Stimulated activated naive B cell treated with anti-CD40 and anti-IgM and Interleukin-4, amounts not matched to agents 10 μg/mL and 1 μg/mL and 100 μg/mL, for 72 hours (primary cell): ENCODE results near the gene RBM22.

ENCODE experiments used
- ATAC-seq, 2 donors: fragments of 150-1000 bp; cut with Tn5 transposase; replicated peaks; 2 replicates each; pipeline ENCODE4 v1.10.0; 2021; ENCODE audit warnings: moderate library complexity in 1 of 2
- DNase-seq: peaks from one replicate; pipeline ENCODE4 v3.0.0; 2021
- H3K27ac Mint-ChIP-seq: one replicate; pipeline ENCODE4 v1.8.0; 2022; ENCODE audit warnings: mild to moderate bottlenecking, mixed read lengths
- H3K27me3 Mint-ChIP-seq, 2 donors: one replicate each; pipeline ENCODE4 v1.8.0; 2022; ENCODE audit warnings: mixed read lengths in 2 of 2
- H3K36me3 Mint-ChIP-seq, 2 donors: one replicate each; pipeline ENCODE4 v1.8.0; 2022; ENCODE audit warnings: mixed read lengths in 2 of 2, mild to moderate bottlenecking in 1 of 2
- H3K4me1 Mint-ChIP-seq, 2 donors: one replicate each; pipeline ENCODE4 v1.8.0; 2022; ENCODE audit warnings: mixed read lengths in 2 of 2, mild to moderate bottlenecking in 1 of 2
- H3K4me3 Mint-ChIP-seq, 2 donors: one replicate each; pipeline ENCODE4 v1.8.0; 2022; ENCODE audit warnings: mild to moderate bottlenecking in 2 of 2, mixed read lengths in 2 of 2, moderate library complexity in 1 of 2
- H3K9me3 Mint-ChIP-seq, 2 donors: one replicate each; pipeline ENCODE4 v1.8.0; 2022; ENCODE audit warnings: mixed read lengths in 2 of 2, mild to moderate bottlenecking in 1 of 2

Gene RBM22

DNA sequence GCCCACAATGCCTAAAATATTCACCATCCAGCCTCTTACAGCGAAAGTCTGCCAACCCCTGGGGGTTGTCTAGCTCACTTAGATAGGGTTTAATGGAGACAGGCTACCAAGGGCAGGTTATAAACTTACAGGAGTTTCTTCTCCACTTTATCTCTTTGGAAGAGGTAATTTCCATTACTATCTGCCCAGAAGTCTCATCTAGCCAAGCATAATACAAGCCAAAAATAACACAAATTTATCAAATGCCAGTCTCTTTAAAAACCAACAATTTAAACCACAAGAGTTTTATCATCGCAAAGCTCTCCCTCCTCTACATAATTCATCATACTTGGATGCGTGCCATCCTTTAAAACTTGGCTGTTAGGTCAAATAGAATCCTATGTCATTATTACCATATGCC is 6.2 kb downstream of the RBM22 start:
- no peak overlapping the region for H3K27ac Mint-ChIP-seq
- no peaks in the 10 kb centered on the region for H3K4me1 Mint-ChIP-seq
- H3K36me3 Mint-ChIP-seq: peaks cover 37 to 46% of the 10 kb centered on the region in 2 donors
- H3K27me3 Mint-ChIP-seq: no peaks in the 10 kb centered on the region
- ATAC-seq: no peak
- H3K4me3 Mint-ChIP-seq: no peak overlapping the region
- no peak for DNase-seq
- no peaks in the 10 kb centered on the region for H3K9me3 Mint-ChIP-seq

DNA sequence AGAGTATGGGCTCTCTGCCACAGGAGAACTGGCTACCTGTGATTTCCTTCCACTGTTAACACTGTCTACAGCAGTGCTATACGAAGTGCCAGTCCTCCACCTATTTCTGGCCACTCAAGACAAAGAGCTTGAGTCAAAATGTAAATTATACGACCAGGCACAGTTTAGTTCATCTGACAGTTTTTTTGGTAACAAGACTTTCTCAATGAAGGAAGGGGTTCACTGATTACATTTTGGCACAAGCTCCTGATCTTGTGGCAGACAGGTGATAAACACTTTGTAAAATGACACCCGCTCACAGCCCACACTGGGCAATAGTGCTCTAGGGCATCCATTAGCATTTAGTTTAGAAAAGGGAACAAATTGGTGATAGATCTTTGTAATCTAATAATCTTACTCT is 8.6 kb downstream of the RBM22 start:
- H3K9me3 Mint-ChIP-seq: no peaks in the 10 kb centered on the region
- H3K36me3 Mint-ChIP-seq: peaks cover 35 to 51% of the 10 kb centered on the region in 2 donors
- H3K4me1 Mint-ChIP-seq: peaks cover 0 to 7% of the 10 kb centered on the region in 2 donors
- no peak for ATAC-seq
- H3K4me3 Mint-ChIP-seq: no peak overlapping the region
- DNase-seq: no peak
- H3K27ac Mint-ChIP-seq: peak overlapping the region; percentile 39
- no peaks in the 10 kb centered on the region for H3K27me3 Mint-ChIP-seq

DNA sequence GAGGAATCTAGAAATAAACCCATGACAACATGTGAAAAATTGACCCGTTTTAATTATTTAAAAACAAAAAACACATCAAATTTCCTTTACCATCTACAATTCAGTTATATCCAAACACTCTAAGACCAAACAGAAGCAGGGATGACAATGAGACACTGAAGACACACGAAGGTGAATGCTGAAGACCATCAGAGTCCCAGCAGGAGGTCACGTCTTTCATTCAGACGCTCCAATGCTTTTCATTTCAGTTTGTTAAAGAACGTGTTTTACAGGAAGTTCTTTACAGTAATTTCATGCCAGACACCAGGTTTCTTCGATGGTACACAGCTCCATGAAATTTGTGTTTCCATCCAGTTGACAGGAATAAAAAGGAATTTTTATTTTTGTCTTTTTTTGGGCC is 10.1 kb downstream of the RBM22 start:
- H3K4me3 Mint-ChIP-seq: no peak overlapping the region
- H3K27me3 Mint-ChIP-seq: no peaks in the 10 kb centered on the region
- H3K36me3 Mint-ChIP-seq: peaks cover 33 to 47% of the 10 kb centered on the region in 2 donors
- ATAC-seq (no peak), DNase-seq (no peak)
- no peak overlapping the region for H3K27ac Mint-ChIP-seq
- peaks cover 0 to 7% of the 10 kb centered on the region in 2 donors for H3K4me1 Mint-ChIP-seq
- H3K9me3 Mint-ChIP-seq: no peaks in the 10 kb centered on the region

DNA sequence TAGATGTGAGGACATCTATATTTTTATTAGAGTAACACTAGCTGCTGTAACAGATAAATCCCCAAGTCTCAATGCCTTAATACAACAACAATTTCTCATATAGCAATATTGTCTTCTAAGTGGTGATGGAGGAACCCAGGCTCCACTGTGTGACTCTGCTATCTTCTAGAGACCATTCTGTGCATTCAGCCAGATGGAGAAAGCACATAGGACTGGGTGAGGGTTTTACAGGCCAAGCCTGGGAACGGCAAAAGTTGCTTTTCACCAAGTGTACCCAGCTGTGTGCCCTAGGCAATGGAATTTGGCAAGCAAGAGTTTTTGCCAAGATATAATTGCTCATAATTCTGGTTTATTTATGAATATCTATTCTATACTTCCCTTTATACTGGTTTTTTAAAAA is 11.7 kb downstream of the RBM22 start:
- Mint-ChIP-seq H3K36me3 (peaks cover 36 to 41% of the 10 kb centered on the region in 2 donors), H3K4me3 (no peak overlapping the region), H3K27ac (no peak overlapping the region), H3K9me3 (no peaks in the 10 kb centered on the region), H3K4me1 (peaks cover 0 to 7% of the 10 kb centered on the region in 2 donors), H3K27me3 (no peaks in the 10 kb centered on the region)
- DNase-seq: no peak
- no peak for ATAC-seq

DNA sequence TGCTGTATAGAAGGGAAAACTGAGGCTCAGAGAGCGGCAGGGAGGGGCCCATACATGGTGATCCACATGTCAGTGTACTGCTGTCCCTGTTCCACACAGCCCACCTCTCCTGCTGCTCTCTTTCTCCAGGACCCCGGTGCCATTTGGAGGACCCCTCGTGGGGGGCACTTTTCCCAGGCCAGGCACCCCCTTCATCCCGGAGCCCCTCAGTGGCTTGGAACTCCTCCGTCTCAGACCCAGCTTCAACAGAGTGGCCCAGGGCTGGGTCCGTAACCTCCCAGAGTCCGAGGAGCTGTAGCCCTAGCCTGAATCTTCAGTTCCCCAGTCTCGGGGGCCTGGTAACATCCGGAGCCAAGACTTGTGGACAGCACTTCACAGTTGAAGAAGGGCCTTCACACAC is 24.3 kb downstream of the RBM22 start:
- peaks cover 9 to 13% of the 10 kb centered on the region in 2 donors for H3K27me3 Mint-ChIP-seq
- H3K4me1 Mint-ChIP-seq: peaks cover 4 to 9% of the 10 kb centered on the region in 2 donors
- H3K27ac Mint-ChIP-seq: no peak overlapping the region
- peaks cover 12 to 13% of the 10 kb centered on the region in 2 donors for H3K36me3 Mint-ChIP-seq
- ATAC-seq (no peak), DNase-seq (no peak)
- H3K9me3 Mint-ChIP-seq: no peaks in the 10 kb centered on the region
- H3K4me3 Mint-ChIP-seq: no peak overlapping the region

DNA sequence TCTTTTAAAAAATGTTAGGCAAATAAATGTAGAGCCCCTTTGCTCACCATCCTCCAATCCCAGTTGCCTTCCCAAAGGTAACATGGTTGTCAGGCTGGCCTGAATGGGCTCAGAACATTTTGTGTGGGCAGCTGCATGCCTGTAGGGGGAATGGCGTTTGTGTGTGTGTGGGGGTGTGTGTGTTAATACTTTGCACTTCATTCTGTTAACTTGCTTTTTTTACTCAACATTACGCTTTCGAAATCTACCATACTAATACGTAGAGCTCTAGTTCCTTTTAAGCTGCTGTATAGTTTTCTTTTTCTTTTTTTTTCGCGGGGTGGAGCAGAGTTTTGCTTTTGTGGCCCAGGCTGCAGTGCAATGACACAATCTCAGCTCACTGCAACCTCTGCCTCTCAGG is 25.8 kb downstream of the RBM22 start:
- H3K4me1 Mint-ChIP-seq: peaks cover 4 to 9% of the 10 kb centered on the region in 2 donors
- ATAC-seq (no peak), DNase-seq (no peak)
- H3K4me3 Mint-ChIP-seq: no peak overlapping the region
- H3K27ac Mint-ChIP-seq: no peak overlapping the region
- peaks cover 20 to 27% of the 10 kb centered on the region in 2 donors for H3K27me3 Mint-ChIP-seq
- H3K36me3 Mint-ChIP-seq: peaks cover 5 to 7% of the 10 kb centered on the region in 2 donors
- no peaks in the 10 kb centered on the region for H3K9me3 Mint-ChIP-seq

DNA sequence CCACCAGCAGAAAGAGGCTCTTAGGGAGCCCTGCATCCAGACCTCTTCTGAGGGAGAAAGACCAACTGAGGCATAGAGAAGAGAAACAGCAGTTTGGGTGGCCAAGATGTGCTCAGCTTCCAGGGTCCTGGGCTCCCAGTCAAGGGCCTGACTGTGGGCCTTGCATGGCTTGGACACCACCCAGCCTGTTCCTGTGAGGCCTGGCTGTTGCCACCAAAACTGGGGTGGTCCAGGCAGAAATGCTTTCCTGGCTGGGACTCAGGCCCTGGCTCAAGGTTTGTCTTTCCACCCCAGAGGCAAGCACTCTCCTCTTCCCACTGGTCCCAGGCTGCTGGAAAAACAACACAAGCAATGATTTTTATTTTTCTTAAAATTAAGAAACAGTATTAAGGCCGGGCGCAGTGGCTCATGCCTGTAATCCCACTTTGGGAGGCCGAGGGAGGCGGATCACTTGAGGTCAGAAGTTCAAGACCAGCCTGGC is 26.5 kb downstream of the RBM22 start:
- no peak overlapping the region for H3K27ac Mint-ChIP-seq
- H3K9me3 Mint-ChIP-seq: no peaks in the 10 kb centered on the region

DNA sequence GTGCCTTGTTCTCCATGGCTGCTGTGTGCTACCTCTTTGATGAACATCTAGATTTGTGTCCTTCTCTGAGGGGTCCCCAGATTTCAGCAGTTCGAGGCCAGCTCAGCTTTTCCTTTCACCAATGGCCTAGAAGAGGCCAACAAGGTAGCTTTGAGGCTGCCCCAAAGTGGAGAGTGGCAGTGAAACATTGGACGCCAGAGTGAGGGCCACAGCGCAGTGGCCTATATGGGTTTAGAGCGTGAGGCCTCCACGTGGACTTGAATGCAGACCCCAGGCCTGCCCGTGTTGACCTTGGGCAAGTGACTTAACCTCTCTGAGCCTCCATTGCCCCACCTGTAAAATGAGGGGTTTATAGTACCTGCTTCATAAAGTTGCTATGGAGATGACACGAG is 28.0 kb downstream of the RBM22 start:
- peaks cover 4 to 6% of the 10 kb centered on the region in 2 donors for H3K36me3 Mint-ChIP-seq
- peak overlapping the region in 1 of 2 donors; percentile 79 for H3K4me3 Mint-ChIP-seq
- H3K4me1 Mint-ChIP-seq: peaks cover 4 to 9% of the 10 kb centered on the region in 2 donors
- no peak for DNase-seq
- no peak overlapping the region for H3K27ac Mint-ChIP-seq
- H3K9me3 Mint-ChIP-seq: no peaks in the 10 kb centered on the region
- ATAC-seq: no peak
- peaks cover 24 to 32% of the 10 kb centered on the region in 2 donors for H3K27me3 Mint-ChIP-seq

More for the DNA sequence above, 26.5 kb downstream of the RBM22 start:
- Mint-ChIP-seq H3K4me1 (peaks cover 4 to 9% of the 10 kb centered on the region in 2 donors), H3K4me3 (no peak overlapping the region), H3K36me3 (peaks cover 4 to 7% of the 10 kb centered on the region in 2 donors), H3K27me3 (peaks cover 24 to 32% of the 10 kb centered on the region in 2 donors)
- ATAC-seq (no peak), DNase-seq (no peak)

DNA sequence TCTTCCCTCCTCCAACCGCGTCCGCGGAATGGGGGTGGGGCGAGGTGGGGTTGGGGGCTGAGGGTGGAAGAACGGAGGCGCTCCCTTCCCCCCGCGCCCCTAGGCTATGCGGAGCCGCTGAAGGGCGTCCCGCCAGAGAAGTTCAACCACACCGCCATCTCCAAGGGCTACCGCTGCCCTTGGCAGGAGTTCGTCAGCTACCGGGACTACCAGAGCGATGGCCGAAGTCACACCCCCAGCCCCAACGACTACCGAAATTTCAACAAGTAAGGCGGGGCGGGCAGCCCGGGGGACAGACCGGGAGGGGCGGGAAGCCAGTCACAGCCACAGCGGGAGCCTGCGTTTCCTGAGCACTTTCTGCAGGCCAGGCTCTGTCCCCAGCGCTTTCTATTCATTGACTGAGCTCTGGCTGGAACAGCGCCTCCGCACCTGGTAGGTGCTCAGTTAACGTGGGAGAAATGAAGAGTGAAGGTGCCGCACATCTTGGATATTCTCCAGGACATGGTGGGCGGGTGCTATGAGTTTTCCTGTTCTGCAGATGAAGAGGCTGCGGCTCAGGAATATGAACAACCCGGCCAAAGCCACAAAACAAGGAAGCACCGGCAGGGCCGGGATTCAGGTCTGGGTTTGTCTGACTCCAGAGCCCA is 28.5 kb downstream of the RBM22 start:
- Mint-ChIP-seq H3K27me3 (peaks cover 24 to 32% of the 10 kb centered on the region in 2 donors), H3K4me1 (peaks cover 4 to 9% of the 10 kb centered on the region in 2 donors), H3K9me3 (no peaks in the 10 kb centered on the region), H3K4me3 (peak overlapping the region; percentile 79 to 83), H3K27ac (no peak overlapping the region), H3K36me3 (peaks cover 0 to under 1% of the 10 kb centered on the region in 2 donors)
- DNase-seq (no peak), ATAC-seq (peak; percentile 63 to 65)

DNA sequence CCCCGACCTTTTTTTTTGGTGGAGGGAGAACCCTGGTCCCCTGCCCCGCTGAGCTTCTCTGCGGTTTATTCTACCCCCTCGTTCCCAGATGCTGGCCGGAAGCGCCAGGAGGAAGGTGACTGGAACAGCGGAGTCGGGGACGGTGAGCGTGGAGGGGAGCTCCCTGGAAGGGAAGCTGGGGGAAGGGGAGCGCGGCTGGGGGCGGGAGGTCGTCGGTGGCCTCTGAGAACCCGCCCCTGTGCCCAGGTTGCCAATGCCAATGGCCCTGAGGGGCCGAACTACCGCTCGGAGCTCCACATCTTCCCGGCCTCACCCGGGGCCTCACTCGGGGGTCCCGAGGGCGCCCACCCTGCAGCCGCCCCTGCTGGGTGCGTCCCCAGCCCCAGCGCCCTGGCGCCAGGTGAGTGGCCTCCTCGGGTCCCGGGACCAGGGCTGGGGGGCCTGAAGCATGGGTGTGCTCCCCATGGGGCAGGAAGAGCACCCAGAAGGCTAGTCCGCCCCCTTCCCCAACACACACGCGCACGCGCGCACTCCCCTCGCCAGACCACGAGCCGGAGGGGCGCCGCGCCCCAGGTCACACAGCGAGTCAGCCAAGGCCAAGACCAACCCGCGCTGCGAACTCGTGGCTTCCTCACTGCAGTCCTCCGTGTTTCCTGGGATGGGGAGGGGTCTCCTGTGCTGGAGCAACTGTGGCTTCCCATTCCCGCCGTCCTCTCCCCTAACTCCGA is 29.2 kb downstream of the RBM22 start:
- peaks cover 24 to 32% of the 10 kb centered on the region in 2 donors for H3K27me3 Mint-ChIP-seq
- H3K4me3 Mint-ChIP-seq: peak overlapping the region; percentile 79 to 83
- peaks cover 4 to 9% of the 10 kb centered on the region in 2 donors for H3K4me1 Mint-ChIP-seq
- H3K36me3 Mint-ChIP-seq: no peaks in the 10 kb centered on the region
- peak; percentile 65 to 70 for ATAC-seq
- H3K27ac Mint-ChIP-seq: no peak overlapping the region
- H3K9me3 Mint-ChIP-seq: no peaks in the 10 kb centered on the region
- no peak for DNase-seq

DNA sequence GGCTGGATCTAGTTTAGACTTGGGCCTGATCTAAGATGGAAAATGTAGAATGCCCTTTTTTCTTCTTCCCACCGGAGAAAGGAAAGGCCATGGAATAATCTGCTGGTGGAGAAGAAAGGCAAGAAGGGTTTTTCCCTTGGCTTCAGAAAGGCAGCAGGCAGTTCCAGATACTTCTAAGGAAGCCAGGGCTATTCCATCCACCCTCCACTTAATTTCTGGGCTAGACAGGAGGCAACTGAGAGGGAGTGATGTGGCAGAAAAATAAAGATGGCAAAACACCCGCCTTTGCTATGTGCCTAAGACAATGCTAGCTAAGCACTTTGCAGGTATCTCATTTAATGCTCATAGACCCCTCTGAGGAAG is 29.9 kb downstream of the RBM22 start:
- Mint-ChIP-seq H3K4me3 (peak overlapping the region in 1 of 2 donors; percentile 39), H3K9me3 (no peaks in the 10 kb centered on the region), H3K27ac (no peak overlapping the region), H3K4me1 (peaks cover 4 to 9% of the 10 kb centered on the region in 2 donors), H3K36me3 (no peaks in the 10 kb centered on the region), H3K27me3 (peaks cover 24 to 32% of the 10 kb centered on the region in 2 donors)
- DNase-seq: no peak
- ATAC-seq: no peak

DNA sequence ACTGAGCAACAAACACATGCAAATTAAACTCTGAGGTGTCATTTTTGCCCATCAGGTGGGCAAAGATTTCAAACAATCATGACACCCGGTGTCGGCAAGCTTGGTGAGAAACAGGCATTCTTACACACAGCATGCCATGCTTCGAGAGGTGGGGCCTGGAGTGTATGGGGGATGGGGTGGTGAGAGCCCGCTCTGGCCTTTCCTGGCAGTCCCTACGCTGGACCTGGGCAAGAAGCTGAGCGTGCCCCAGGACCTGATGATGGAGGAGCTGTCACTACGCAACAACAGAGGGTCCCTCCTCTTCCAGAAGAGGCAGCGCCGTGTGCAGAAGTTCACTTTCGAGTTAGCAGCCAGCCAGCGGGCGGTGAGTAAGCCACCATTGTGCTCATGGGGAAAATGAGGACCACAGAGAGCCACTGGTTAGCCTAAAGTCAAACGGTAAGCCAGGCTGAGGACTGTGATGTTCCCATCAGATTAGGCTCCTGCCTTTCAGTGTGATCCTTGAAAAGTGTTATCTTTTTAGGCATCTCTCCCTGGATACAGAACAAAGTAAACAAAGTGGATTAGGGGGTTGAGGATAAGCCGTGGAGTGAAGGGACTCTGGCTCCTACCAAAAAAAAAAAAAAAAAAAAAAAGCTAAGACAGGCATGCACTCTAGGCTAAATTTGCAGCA is 30.5 kb downstream of the RBM22 start:
- Mint-ChIP-seq H3K27ac (peak overlapping the region; percentile 51), H3K4me3 (peak overlapping the region in 1 of 2 donors; percentile 39), H3K9me3 (no peaks in the 10 kb centered on the region), H3K4me1 (peaks cover 4 to 9% of the 10 kb centered on the region in 2 donors), H3K27me3 (peaks cover 24 to 32% of the 10 kb centered on the region in 2 donors), H3K36me3 (no peaks in the 10 kb centered on the region)
- ATAC-seq (no peak), DNase-seq (no peak)

DNA sequence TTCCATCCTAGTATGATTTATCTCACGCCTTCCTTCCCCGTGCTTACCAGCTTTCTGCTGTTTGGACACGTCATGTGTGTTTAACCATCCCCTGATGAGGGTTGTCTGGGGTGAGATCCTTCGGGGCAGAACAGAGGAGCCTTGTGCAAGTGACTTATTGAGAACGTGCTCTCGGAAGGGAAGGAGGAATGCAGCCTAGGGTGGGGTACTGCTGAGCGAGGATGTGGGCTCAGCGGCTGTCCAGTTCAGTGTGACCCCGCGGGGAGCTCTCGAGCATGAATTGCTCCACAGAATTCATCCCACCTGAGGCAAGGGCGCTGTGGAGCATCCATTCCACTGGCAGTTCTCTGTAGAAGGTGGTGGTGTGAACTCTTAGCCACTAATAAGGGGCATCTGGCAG is 35.8 kb downstream of the RBM22 start:
- DNase-seq: no peak
- Mint-ChIP-seq H3K9me3 (no peaks in the 10 kb centered on the region), H3K36me3 (no peaks in the 10 kb centered on the region), H3K27ac (no peak overlapping the region), H3K27me3 (peaks cover 16 to 17% of the 10 kb centered on the region in 2 donors), H3K4me1 (no peaks in the 10 kb centered on the region), H3K4me3 (no peak overlapping the region)
- no peak for ATAC-seq

DNA sequence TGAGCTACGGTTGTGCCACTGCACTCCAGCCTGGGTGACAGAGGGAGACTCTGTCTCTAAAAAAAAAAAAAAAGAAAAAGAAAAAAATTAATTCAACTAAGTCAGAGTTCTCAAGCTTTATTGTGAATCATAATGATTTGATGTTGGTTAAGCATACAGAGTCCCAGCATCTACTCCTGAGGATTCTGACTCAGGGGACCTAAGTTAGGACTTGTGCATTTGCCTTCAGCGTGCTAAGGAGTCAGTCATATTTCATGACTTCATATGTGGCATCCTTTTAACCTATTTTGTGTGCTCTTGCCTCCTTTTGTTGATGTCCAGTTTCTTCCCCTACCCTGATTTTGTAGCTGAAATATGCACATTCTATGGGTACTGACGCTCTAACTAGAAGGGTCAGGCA is 36.9 kb downstream of the RBM22 start:
- no peak overlapping the region for H3K27ac Mint-ChIP-seq
- ATAC-seq (no peak), DNase-seq (no peak)
- no peak overlapping the region for H3K4me3 Mint-ChIP-seq
- H3K4me1 Mint-ChIP-seq: no peaks in the 10 kb centered on the region
- no peaks in the 10 kb centered on the region for H3K36me3 Mint-ChIP-seq
- H3K27me3 Mint-ChIP-seq: peaks cover 12 to 15% of the 10 kb centered on the region in 2 donors
- no peaks in the 10 kb centered on the region for H3K9me3 Mint-ChIP-seq
